ENCODE measurements around the gene DHDH. TPM values are rescaled to one million over a fixed set of nuclear protein-coding genes. Genes with fewer than 3 reads are reported as not detected.
"Not testable (repeated sequence)": the region's sequence is repeated elsewhere in the genome, so short reads cannot be mapped to it uniquely, and the experiment has no call there.

DHDH gene
- total RNA-seq, 2 experiments from 2014 or later = 0.32 to 0.67 TPM

- POLR2A ChIA-PET = no interaction called here
- CTCF ChIA-PET = interaction anchor here (0.6 to 1.3 kb wide), 3 partner anchors 10 to 141 kb away, joined by 3 to 4 read pairs (median 3); no protein-coding TSS in a partner anchor
Measured at GRCh38 chr19:48910803-48911202, 22.7 kb upstream of the DHDH start.

- ChIA-PET CTCF (interaction anchor here (1.2 kb wide), 1 partner anchor 13 kb away, joined by 3 read pairs; no protein-coding TSS in a partner anchor), POLR2A (no interaction called here)
Measured at GRCh38 chr19:48913114-48913889, 20.2 kb upstream of the DHDH start.

GRCh38 chr19:48914181-48914580 lies 19.3 kb upstream of the DHDH start:
- POLR2A ChIA-PET = interaction anchor here (0.9 kb wide), 1 partner anchor 34 kb away, joined by 3 read pairs; no protein-coding TSS in a partner anchor
- CTCF ChIA-PET = interaction anchor here (1.2 kb wide), 1 partner anchor 12 kb away, joined by 3 read pairs; no protein-coding TSS in a partner anchor

DNA sequence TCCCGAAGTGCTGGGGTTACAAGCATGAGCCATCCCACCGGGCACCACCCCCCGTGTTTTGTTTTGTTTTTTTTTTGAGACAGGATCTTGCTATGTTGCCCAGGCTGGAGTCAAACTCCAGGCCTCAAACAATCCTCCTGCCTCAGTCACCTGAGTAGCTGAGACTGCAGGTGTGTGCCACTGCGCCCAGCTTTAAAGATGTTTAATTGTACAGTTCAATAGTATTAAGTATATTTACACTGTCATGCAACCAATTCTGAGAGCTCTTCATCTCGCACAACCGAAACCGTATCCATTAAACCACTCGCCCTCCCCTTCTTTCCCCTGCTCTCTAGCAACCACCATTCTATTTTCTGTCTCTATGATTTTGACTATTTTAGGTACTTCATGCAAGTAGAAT lies 17.7 kb upstream of the DHDH start:
- ChIA-PET POLR2A (no interaction called here), CTCF (no interaction called here)

GRCh38 chr19:48918071-48918470 lies 15.4 kb upstream of the DHDH start:
- ChIA-PET POLR2A (interaction anchor here (0.6 kb wide), 3 partner anchors 10 to 37 kb away, joined by 4 to 9 read pairs (median 5); no protein-coding TSS in a partner anchor), CTCF (interaction anchor here (0.9 kb wide), 1 partner anchor 74 kb away, joined by 3 read pairs; no protein-coding TSS in a partner anchor)

GRCh38 chr19:48918801-48919247 lies 14.7 kb upstream of the DHDH start:
- ChIA-PET POLR2A (interaction anchor here (0.6 kb wide), 2 partner anchors 9 to 37 kb away, joined by 5 to 9 read pairs; no protein-coding TSS in a partner anchor), CTCF (interaction anchor here (0.5 to 1.5 kb wide), 3 partner anchors 52 to 221 kb away, joined by 4 to 5 read pairs (median 4); no protein-coding TSS in a partner anchor)

DNA sequence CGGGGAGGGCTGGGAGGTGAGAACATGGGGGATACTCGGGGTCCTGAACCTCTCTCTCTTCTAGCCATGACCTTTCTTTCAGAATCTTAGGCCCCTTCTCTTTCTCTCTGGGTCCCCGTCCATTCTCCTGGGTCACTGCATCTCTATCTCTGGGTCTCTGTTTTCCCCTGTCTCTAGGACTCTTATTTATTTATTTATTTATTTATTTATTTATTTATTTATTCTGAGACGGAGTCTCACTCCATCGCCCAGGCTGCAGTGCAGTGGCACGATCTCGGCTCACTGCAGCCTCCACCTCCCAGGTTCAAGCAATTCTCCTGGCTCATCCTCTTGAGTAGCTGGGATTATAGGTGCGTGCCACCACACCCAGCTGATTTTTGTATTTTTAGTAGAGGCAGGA lies 14.2 kb upstream of the DHDH start:
- CTCF ChIA-PET = interaction anchor here (0.5 to 1.5 kb wide), 3 partner anchors 51 to 222 kb away, joined by 4 to 5 read pairs (median 4); no protein-coding TSS in a partner anchor
- POLR2A ChIA-PET = not testable (repeated sequence)

DNA sequence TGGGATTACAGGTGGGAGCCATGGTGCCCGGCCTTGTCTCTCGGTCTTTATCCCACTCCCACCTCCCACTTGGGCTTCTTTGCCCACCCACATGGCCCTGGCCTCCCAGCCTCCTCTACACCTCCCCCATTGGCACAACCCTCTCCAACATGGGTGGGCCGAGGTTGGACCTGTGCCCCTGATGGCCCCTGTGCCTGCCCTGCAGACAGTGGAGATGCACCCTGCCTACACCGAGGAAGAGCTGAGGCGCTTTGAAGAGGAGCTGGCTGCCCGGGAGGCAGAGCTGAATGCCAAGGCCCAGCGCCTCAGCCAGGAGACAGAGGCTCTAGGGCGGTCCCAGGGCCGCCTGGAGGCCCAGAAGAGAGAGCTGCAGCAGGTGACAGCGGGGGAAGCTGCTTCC lies 12.6 kb upstream of the DHDH start:
- ChIA-PET CTCF (interaction anchor here (0.5 to 1.4 kb wide), 2 partner anchors 9 to 96 kb away, joined by 3 to 4 read pairs; no protein-coding TSS in a partner anchor), POLR2A (no interaction called here)

- CTCF ChIA-PET = interaction anchor here (1.4 kb wide), 1 partner anchor 10 kb away, joined by 3 read pairs; no protein-coding TSS in a partner anchor
Measured at GRCh38 chr19:48921721-48922500, 11.6 kb upstream of the DHDH start.

GRCh38 chr19:48922548-48923490 lies 10.7 kb upstream of the DHDH start:
- POLR2A ChIA-PET = no interaction called here
- CTCF ChIA-PET = no interaction called here

More at GRCh38 chr19:48921721-48922500, 11.6 kb upstream of the DHDH start:
- POLR2A ChIA-PET = no interaction called here

DNA sequence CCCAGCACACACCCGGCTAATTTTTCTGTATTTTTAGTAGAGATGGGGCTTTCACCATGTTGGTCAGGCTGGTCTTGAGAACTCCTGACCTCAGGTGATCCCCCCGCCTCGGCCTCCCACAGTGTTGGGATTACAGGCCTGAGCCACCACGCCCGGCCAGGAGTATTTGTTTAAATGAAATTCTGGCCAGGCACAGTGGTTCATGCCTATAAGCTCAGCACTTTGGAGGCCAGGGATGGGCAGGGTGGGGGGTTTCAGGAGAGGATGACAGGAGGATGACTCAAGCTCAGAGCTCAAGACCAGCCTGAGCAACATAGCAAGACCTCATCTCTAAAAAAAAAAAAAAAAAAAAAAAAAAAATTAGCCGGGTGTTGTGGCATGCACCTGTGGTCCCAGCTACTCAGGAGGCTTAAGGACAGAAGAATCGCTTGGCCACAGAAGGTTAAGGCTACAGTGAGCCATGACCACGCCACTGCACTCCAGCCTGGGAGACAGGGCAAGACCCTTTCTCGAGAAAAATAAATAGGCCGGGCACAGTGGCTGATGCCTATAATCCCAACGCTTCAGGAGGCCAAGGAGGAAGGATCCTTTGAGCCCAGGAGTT lies 8.2 kb upstream of the DHDH start:
- ChIA-PET CTCF (interaction anchor here (0.6 kb wide), 1 partner anchor 16 kb away, joined by 3 read pairs; no protein-coding TSS in a partner anchor), POLR2A (interaction anchor here (1.2 kb wide), 1 partner anchor 45 kb away, joined by 4 read pairs; no protein-coding TSS in a partner anchor)

GRCh38 chr19:48925890-48926289 lies 7.6 kb upstream of the DHDH start:
- CTCF ChIA-PET = interaction anchor here (0.6 to 0.7 kb wide), 3 partner anchors 12 to 45 kb away, joined by 3 read pairs; no protein-coding TSS in a partner anchor
- POLR2A ChIA-PET = not testable (repeated sequence)

- ChIA-PET POLR2A (no interaction called here), CTCF (interaction anchor here (0.6 kb wide), 1 partner anchor 19 kb away, joined by 3 read pairs; no protein-coding TSS in a partner anchor)
Measured at GRCh38 chr19:48926909-48927308, 6.6 kb upstream of the DHDH start.

- POLR2A ChIA-PET = interaction anchor here (0.7 kb wide), 1 partner anchor 9 kb away, joined by 5 read pairs; no protein-coding TSS in a partner anchor
- CTCF ChIA-PET = interaction anchor here (0.6 to 0.7 kb wide), 3 partner anchors 19 to 117 kb away, joined by 3 to 4 read pairs (median 3); partner anchors contain the start of gene BCAT2
Measured at GRCh38 chr19:48927692-48928091, 5.8 kb upstream of the DHDH start.

GRCh38 chr19:48928164-48929025 lies 5.1 kb upstream of the DHDH start:
- ChIA-PET CTCF (interaction anchor here (0.6 kb wide), 1 partner anchor 117 kb away, joined by 3 read pairs; the partner anchor contains the start of gene BCAT2), POLR2A (interaction anchor here (0.7 kb wide), 3 partner anchors 10 to 91 kb away, joined by 3 to 5 read pairs (median 3); partner anchors contain the start of gene BAX)

- CTCF ChIA-PET = interaction anchor here (1.3 kb wide), 1 partner anchor 18 kb away, joined by 3 read pairs; no protein-coding TSS in a partner anchor
- POLR2A ChIA-PET = interaction anchor here (0.6 kb wide), 1 partner anchor 23 kb away, joined by 4 read pairs; no protein-coding TSS in a partner anchor
Measured at GRCh38 chr19:48934837-48935236, 1.3 kb downstream of the DHDH start.

DNA sequence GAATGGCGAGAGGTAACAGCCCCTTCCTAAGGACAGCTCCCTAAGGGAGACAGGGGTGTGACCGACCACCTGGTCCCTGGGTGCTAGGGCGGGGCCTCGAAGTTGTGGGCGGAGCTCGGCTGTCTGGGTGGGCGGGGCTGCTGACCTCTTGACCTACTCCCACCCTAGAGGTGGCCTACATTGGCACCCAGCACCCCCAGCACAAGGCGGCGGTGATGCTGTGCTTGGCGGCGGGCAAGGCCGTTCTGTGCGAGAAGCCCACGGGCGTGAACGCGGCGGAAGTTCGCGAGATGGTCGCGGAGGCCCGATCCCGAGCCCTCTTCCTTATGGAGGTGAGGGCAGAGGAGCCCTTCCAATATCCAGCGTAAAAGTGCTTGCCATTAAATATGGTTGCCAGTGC lies 2.4 kb downstream of the DHDH start:
- CTCF ChIA-PET = no interaction called here
- POLR2A ChIA-PET = no interaction called here

Measured in activated CD8-positive, alpha-beta memory T cell treated with anti-CD3 and anti-CD28 coated beads for 36 hours (primary cell).